GM20000 (cell line): Measurements from ENCODE around the gene KIF21A.
A peak's percentile ranks its signal among the peaks of the same experiment; 100 is the strongest.

Experiments
- DNase-seq: peaks from one replicate; pipeline ENCODE4 v3.0.0; 2012; ENCODE audit warnings: low spot score
- CTCF ChIP-seq: IDR thresholded peaks from 2 replicates; pipeline ENCODE4 v1.5.1; 2012; ENCODE audit warnings: mild to moderate bottlenecking, control low read depth; ENCODE audit errors: extremely low read depth, missing control alignments

KIF21A gene

GRCh38 chr12:39441963-39442830 is 723 bp downstream of the KIF21A start:
- DNase-seq, result peak; percentile 46
- TF ChIP-seq CTCF, result no peak

DNA sequence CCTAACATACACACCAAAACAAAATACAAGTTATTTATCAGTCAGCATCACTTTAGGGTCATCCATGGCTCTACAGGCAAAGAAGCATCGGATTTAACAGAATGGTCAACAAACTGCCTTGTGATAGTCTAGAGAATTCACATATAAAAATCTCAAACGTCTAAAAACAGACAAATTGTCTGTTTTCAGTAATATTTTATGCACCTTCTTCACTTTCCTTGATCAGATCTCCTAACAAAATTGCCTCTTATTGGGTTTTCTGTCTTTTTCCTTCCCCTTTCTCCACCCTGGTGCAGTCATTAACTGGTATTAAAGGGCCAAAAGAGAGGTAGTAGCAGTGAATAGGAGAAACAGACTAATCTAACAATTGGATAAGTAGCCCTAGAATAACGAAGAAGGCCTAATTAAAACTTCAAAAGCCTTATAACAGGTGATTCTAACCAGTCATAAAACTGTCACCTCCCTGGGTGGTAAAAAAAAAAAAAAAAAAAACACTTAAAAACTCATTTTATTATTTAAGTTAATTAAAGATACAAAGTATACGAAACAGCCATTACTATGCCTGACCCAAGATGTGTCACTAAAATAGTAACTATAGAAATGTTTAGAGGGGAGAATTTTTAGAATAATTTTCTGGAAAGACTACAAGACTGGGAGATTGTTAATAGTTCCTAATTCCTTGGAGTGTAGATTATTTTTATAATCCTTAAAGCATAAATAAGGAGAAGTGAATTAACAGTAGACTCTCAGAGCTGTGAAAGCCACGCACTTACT is 1.5 kb downstream of the KIF21A start:
- no peak for TF ChIP-seq CTCF
- peak; percentile 21 for DNase-seq

DNA sequence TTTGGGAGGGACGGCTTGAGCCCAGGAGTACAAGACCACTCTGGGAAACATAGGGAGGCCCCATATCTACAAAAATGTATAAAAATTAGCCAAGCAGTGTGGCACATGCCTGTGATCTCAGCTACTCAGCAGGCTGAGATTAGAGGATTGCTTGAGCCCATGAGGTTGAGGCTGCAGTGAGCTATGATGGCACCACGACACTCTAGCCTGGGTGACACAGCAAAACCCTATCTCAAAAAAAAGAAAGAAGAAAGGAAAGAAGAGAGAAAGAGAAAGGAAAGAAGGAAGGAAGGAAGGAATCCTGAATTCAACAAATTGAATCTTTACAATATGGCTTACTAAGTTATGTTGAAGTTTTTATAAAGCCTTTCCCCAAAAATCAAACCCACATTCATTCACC is 2.1 kb downstream of the KIF21A start:
- TF ChIP-seq CTCF, result no peak
- DNase-seq, result no peak

DNA sequence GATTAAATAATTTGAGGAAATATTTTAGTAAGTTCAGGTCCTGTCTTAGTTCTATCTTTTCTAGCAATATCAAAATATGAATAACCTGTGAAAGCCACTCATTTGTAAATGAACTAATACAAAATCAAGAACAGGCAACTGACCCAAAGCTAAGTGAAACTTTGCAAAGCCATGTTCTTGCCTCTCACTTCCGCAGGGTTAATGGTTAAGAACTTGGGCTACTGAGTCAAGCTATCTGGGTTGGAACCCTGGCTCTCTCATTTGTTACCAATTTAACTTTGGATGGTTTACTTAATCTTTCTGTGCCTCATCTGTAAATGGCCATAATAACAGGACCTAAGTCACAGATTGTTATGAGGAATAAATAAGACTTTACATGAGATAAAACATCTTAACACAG is 2.8 kb downstream of the KIF21A start:
- no peak for DNase-seq

GRCh38 chr12:39435531-39435930 is 7.4 kb downstream of the KIF21A start:
- no peak for DNase-seq
- no peak for TF ChIP-seq CTCF

More for the DNA sequence above, 2.8 kb downstream of the KIF21A start:
- no peak for TF ChIP-seq CTCF

GRCh38 chr12:39431797-39432196 is 11.1 kb downstream of the KIF21A start:
- no peak for TF ChIP-seq CTCF
- DNase-seq, result no peak
